HepG2 (cell line): ENCODE results near the gene NRSN2. TPM values are rescaled to one million over a fixed set of nuclear protein-coding genes. Genes with fewer than 3 reads are reported as not detected.
A peak's percentile ranks its signal among the peaks of the same experiment; 100 is the strongest.

Experiments
- CBX5 ChIP-seq: sonication (generic); formaldehyde crosslinking; IDR thresholded peaks from 2 replicates; pipeline ENCODE4 v1.4.0; 2020; ENCODE audit warnings: missing genetic modification reagents, borderline replicate concordance
- CEBPB ChIP-seq: IDR thresholded peaks from 2 replicates; pipeline ENCODE4 v1.6.1; 2011; ENCODE audit warnings: low read depth, low read length, improper control_type of control experiment, borderline replicate concordance
- DNMT3B ChIP-seq: conservative IDR thresholded peaks from 2 replicates; pipeline ENCODE4 v1.6.1; 2016; ENCODE audit warnings: missing biosample characterization, control low read depth
- NR2C2 ChIP-seq: sonication (generic); formaldehyde crosslinking; IDR thresholded peaks from 2 replicates; pipeline ENCODE4 v1.4.0; 2020; ENCODE audit warnings: missing genetic modification reagents, mild to moderate bottlenecking, moderate library complexity, borderline replicate concordance
- U2AF2 ChIP-seq: fragments of 200-400 bp; formaldehyde crosslinking; IDR thresholded peaks from 2 replicates; pipeline ENCODE4 v1.6.1; 2017; ENCODE audit warnings: low read depth, mild to moderate bottlenecking, low read length
- ZFX ChIP-seq: sonication (generic); formaldehyde crosslinking; IDR thresholded peaks from 2 replicates; pipeline ENCODE4 v1.4.0; 2020; ENCODE audit warnings: mild to moderate bottlenecking, low read depth, missing genetic modification reagents, moderate library complexity
- ZFY ChIP-seq: sonication (generic); formaldehyde crosslinking; IDR thresholded peaks from 2 replicates; pipeline ENCODE4 v1.4.0; 2020; ENCODE audit warnings: missing genetic modification reagents
- ZNF34 ChIP-seq: sonication (generic); formaldehyde crosslinking; IDR thresholded peaks from 2 replicates; pipeline ENCODE4 v1.4.0; 2020; ENCODE audit warnings: mild to moderate bottlenecking, missing genetic modification reagents, borderline replicate concordance
- ZNF598 ChIP-seq: sonication (generic); formaldehyde crosslinking; IDR thresholded peaks from 2 replicates; pipeline ENCODE4 v1.5.1; 2020; ENCODE audit warnings: mild to moderate bottlenecking, missing genetic modification reagents, borderline replicate concordance
- ZSCAN29 ChIP-seq: sonication (generic); formaldehyde crosslinking; conservative IDR thresholded peaks from 2 replicates; pipeline ENCODE4 v1.4.0; 2020; ENCODE audit warnings: mild to moderate bottlenecking, missing genetic modification reagents
- polyA plus RNA-seq, 8 experiments: library from polyadenylated mRNA; depleted of rRNA in 3 of 8; stranded (reverse) in 7 of 8; unstranded in 1 of 8; fragments of >200 nt; fragmentation: Illumina TruSeq in 4 of 8; extraction: Trizol in 4 of 8; gene quantifications; 2 replicates each; pipeline versions ENCODE4 v1.2.1 to v1.2.3, GENCODE V29; 2011 to 2016; ENCODE audit warnings: low read depth in 4 of 8, missing spikeins in 1 of 8, mixed read lengths in 1 of 8; ENCODE audit not compliant: insufficient read depth in 1 of 8
- total RNA-seq, 5 experiments: library from RNA; depleted of rRNA; stranded (reverse); fragments of >200 nt; fragmentation: Illumina TruSeq; extraction: Trizol; gene quantifications; 2 replicates each; pipeline ENCODE4 v1.2.3, GENCODE V29; 2016; ENCODE audit warnings: low read depth in 1 of 5
- TF ChIP-seq, protein P1 (sequence below): sonication (generic); formaldehyde crosslinking; IDR thresholded peaks from 2 replicates; pipeline ENCODE4 v1.4.0; 2020; ENCODE audit warnings: mild to moderate bottlenecking, missing genetic modification reagents
- TF ChIP-seq, protein P2 (sequence below): sonication (generic); formaldehyde crosslinking; IDR thresholded peaks from 2 replicates; pipeline ENCODE4 v1.4.0; 2020; ENCODE audit warnings: mild to moderate bottlenecking, missing genetic modification reagents
- TF ChIP-seq, protein P3 (sequence below): IDR thresholded peaks from 2 replicates; pipeline ENCODE4 v1.6.1; 2016; ENCODE audit warnings: low read depth, control low read depth
- TF ChIP-seq, protein P4 (sequence below): sonication (generic); formaldehyde crosslinking; IDR thresholded peaks from 2 replicates; pipeline ENCODE4 v1.8.0; 2023; ENCODE audit warnings: mild to moderate bottlenecking, missing genetic modification reagents

Gene NRSN2
- total and polyA plus RNA-seq, 2 of the 13 experiments (the other 11 are each of a cell fraction or from before 2014, with no cell fraction given): 32.3 to 49.4 TPM

DNA sequence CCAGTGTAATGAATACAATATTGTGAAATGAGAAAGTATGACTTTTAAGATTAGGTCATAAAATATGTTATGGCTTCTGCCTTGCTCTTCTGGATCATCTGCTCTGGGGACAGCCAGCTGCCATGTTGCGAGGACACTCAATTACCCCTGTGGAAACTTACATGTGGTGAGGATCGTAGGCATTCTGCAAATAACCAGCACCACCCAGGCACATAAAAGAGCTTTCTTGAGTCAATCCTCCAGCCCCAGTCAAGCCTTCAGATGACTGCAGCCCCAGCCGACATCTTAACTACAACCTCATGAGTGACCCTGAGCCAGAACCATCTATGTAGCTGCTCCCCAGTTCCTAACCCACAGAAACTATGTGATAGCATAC is 56.7 kb downstream of the NRSN2 start (continued):
- TF ChIP-seq, protein P1, sequence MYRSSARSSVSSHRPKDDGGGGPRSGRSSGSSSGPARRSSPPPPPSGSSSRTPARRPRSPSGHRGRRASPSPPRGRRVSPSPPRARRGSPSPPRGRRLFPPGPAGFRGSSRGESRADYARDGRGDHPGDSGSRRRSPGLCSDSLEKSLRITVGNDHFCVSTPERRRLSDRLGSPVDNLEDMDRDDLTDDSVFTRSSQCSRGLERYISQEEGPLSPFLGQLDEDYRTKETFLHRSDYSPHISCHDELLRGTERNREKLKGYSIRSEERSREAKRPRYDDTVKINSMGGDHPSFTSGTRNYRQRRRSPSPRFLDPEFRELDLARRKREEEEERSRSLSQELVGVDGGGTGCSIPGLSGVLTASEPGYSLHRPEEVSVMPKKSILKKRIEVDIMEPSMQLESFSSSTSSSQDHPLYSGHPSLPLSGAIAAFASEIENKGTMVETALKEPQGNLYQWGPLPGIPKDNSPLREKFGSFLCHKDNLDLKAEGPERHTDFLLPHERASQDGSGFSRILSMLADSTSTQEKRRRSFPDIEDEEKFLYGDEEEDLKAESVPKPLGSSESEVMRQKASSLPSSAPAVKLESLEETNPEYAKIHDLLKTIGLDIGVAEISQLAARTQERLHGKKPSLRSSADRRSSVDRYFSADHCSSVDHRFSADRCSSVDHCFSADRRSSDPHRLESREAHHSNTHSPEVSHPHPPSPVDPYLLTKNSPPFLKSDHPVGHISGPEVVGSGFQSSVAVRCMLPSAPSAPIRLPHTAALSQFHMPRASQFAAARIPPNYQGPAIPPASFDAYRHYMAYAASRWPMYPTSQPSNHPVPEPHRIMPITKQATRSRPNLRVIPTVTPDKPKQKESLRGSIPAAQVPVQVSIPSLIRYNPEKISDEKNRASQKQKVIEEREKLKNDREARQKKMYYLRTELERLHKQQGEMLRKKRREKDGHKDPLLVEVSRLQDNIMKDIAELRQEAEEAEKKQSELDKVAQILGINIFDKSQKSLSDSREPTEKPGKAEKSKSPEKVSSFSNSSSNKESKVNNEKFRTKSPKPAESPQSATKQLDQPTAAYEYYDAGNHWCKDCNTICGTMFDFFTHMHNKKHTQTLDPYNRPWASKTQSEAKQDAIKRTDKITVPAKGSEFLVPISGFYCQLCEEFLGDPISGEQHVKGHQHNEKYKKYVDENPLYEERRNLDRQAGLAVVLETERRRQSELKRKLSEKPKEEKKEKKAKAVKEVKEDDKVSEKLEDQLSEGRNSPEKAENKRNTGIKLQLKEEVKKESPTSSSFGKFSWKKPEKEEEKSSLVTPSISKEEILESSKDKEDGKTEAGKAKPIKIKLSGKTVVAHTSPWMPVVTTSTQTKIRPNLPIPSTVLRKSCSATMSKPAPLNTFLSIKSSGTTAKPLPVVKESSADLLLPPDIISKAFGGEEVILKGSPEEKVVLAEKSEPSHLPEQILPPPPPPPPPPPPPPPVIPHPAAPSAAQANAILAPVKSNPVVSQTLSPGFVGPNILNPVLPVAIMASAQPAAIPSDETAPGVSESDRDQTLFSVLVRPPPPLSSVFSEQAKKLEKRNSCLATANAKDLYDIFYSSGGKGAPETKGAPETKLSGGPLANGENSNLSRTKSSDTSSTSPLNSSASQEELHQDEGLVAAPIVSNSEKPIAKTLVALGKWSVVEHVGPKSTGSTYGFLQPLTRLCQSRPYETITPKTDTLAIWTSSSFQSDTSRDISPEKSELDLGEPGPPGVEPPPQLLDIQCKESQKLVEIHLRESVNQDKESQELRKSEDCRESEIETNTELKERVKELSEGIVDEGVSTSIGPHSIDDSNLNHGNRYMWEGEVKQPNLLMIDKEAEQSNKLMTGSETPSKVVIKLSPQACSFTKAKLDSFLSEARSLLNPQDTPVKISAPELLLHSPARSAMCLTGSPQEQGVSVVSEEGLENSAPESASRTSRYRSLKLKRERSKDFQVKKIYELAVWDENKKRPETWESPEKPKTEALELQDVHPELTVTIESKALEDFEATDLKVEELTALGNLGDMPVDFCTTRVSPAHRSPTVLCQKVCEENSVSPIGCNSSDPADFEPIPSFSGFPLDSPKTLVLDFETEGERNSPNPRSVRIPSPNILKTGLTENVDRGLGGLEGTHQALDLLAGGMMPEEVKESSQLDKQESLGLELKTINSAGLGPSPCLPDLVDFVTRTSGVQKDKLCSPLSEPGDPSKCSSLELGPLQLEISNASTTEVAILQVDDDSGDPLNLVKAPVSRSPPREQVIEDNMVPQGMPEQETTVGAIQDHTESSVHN (CRISPR knock-in tag): 0 out of 2 replicates have a peak, but pooled peaks have one; percentile 44
- TF ChIP-seq ZFY (CRISPR knock-in tag) (0 out of 2 replicates have a peak, but pooled peaks have one; percentile 8), DNMT3B (peak; percentile 50; the same call in 1 of the 2 replicates), ZNF598 (CRISPR knock-in tag) (0 out of 2 replicates have a peak, but pooled peaks have one; percentile 7), CEBPB (0 out of 2 replicates have a peak, but pooled peaks have one; percentile 19), U2AF2 (no peak), CBX5 (CRISPR knock-in tag) (peak; percentile 60; the same call in 1 of the 2 replicates), ZSCAN29 (CRISPR knock-in tag) (no peak), NR2C2 (CRISPR knock-in tag) (0 out of 2 replicates have a peak, but pooled peaks have one; percentile 39), ZNF34 (0 out of 2 replicates have a peak, but pooled peaks have one; percentile 36), ZFX (CRISPR knock-in tag) (0 out of 2 replicates have a peak, but pooled peaks have one; percentile 13)
- TF ChIP-seq, protein P2, sequence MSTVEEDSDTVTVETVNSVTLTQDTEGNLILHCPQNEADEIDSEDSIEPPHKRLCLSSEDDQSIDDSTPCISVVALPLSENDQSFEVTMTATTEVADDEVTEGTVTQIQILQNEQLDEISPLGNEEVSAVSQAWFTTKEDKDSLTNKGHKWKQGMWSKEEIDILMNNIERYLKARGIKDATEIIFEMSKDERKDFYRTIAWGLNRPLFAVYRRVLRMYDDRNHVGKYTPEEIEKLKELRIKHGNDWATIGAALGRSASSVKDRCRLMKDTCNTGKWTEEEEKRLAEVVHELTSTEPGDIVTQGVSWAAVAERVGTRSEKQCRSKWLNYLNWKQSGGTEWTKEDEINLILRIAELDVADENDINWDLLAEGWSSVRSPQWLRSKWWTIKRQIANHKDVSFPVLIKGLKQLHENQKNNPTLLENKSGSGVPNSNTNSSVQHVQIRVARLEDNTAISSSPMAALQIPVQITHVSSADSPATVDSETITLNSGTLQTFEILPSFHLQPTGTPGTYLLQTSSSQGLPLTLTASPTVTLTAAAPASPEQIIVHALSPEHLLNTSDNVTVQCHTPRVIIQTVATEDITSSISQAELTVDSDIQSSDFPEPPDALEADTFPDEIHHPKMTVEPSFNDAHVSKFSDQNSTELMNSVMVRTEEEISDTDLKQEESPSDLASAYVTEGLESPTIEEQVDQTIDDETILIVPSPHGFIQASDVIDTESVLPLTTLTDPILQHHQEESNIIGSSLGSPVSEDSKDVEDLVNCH (CRISPR knock-in tag): 0 out of 2 replicates have a peak, but pooled peaks have one; percentile 52
- TF ChIP-seq, protein P3, sequence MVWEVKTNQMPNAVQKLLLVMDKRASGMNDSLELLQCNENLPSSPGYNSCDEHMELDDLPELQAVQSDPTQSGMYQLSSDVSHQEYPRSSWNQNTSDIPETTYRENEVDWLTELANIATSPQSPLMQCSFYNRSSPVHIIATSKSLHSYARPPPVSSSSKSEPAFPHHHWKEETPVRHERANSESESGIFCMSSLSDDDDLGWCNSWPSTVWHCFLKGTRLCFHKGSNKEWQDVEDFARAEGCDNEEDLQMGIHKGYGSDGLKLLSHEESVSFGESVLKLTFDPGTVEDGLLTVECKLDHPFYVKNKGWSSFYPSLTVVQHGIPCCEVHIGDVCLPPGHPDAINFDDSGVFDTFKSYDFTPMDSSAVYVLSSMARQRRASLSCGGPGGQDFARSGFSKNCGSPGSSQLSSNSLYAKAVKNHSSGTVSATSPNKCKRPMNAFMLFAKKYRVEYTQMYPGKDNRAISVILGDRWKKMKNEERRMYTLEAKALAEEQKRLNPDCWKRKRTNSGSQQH: 0 out of 2 replicates have a peak, but pooled peaks have one; percentile 33
- TF ChIP-seq, protein P4, sequence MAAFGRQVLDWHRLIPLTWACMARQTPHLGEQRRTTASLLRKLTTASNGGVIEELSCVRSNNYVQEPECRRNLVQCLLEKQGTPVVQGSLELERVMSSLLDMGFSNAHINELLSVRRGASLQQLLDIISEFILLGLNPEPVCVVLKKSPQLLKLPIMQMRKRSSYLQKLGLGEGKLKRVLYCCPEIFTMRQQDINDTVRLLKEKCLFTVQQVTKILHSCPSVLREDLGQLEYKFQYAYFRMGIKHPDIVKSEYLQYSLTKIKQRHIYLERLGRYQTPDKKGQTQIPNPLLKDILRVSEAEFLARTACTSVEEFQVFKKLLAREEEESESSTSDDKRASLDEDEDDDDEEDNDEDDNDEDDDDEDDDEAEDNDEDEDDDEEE (CRISPR knock-in tag): 0 out of 2 replicates have a peak, but pooled peaks have one; percentile 13
